Measurements from ENCODE around the gene CACNA1C.

- TF ChIP-seq, protein P1, sequence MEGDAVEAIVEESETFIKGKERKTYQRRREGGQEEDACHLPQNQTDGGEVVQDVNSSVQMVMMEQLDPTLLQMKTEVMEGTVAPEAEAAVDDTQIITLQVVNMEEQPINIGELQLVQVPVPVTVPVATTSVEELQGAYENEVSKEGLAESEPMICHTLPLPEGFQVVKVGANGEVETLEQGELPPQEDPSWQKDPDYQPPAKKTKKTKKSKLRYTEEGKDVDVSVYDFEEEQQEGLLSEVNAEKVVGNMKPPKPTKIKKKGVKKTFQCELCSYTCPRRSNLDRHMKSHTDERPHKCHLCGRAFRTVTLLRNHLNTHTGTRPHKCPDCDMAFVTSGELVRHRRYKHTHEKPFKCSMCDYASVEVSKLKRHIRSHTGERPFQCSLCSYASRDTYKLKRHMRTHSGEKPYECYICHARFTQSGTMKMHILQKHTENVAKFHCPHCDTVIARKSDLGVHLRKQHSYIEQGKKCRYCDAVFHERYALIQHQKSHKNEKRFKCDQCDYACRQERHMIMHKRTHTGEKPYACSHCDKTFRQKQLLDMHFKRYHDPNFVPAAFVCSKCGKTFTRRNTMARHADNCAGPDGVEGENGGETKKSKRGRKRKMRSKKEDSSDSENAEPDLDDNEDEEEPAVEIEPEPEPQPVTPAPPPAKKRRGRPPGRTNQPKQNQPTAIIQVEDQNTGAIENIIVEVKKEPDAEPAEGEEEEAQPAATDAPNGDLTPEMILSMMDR (conservative IDR thresholded peaks at IDR 0.05 in 1 of 2, IDR thresholded peaks at IDR 0.05 in 1 of 2; ENCODE audit: low read depth in 1 of 2, low read length in 2 of 2), result no peak
- TF ChIP-seq EZH2 (IDR thresholded peaks at IDR 0.05; ENCODE audit: low read length, missing control alignments), result no peak
These were observed 86.1 kb downstream of the CACNA1C start for GRCh38 chr12:2138871-2139308.
